Uterus (tissue), 4 donors: Measurements from ENCODE around the gene PPP3CB. TPM values are rescaled to one million over a fixed set of nuclear protein-coding genes. Genes with fewer than 3 reads are reported as not detected.

Source experiments
- DNase-seq, 2 donors: peaks; one replicate each; pipeline ENCODE4 v3.0.0-alpha.2; 2019 to 2020
- H3K27ac ChIP-seq, 2 donors: fragments of 200-600 bp; sonication (generic); 1 replicate in 1 of 2; 2 replicates in 1 of 2; pipeline ENCODE4 v1.5.1; 2016 to 2018
- H3K27me3 ChIP-seq, 2 donors: fragments of 200-600 bp; sonication (generic); one replicate each; pipeline ENCODE4 v1.5.1; 2018 to 2019; ENCODE audit warnings: control low read depth in 1 of 2
- H3K36me3 ChIP-seq, 2 donors: fragments of 200-600 bp; sonication (generic); one replicate each; pipeline ENCODE4 v1.5.1; 2019; ENCODE audit warnings: control low read depth in 1 of 2
- H3K4me1 ChIP-seq, 2 donors: fragments of 200-600 bp; sonication (generic); one replicate each; pipeline ENCODE4 v1.5.1; 2018 to 2019; ENCODE audit warnings: control low read depth in 1 of 2
- H3K4me3 ChIP-seq, 2 donors: fragments of 200-600 bp; sonication (generic); 1 replicate in 1 of 2; 2 replicates in 1 of 2; pipeline ENCODE4 v1.5.1; 2018 to 2019; ENCODE audit warnings: mild to moderate bottlenecking in 1 of 2
- H3K9me3 ChIP-seq, 2 donors: fragments of 200-600 bp; sonication (generic); one replicate each; pipeline ENCODE4 v1.5.1; 2019; ENCODE audit warnings: control low read depth in 1 of 2
- CTCF ChIP-seq, 4 experiments: fragments of 200-600 bp in 2 of 4; fragments of 450-650 bp in 2 of 4; sonication (generic) in 2 of 4; IDR thresholded peaks; one replicate each; pipeline ENCODE4 v1.5.1; 2016 to 2019; ENCODE audit warnings: antibody characterized with exemption in 4 of 4, mild to moderate bottlenecking in 2 of 4, moderate library complexity in 1 of 4
- POLR2A ChIP-seq, 2 donors: fragments of 450-650 bp; IDR thresholded peaks; one replicate each; pipeline ENCODE4 v1.6.1; 2016; ENCODE audit warnings: antibody characterized with exemption in 2 of 2, mild to moderate bottlenecking in 1 of 2, moderate library complexity in 1 of 2
- intact Hi-C: fragments of 100-400 bp; cut with DNase I; formaldehyde crosslinking; loops from one replicate; pipeline ENCODE4 v1.15.1; 2023; ENCODE audit warnings: low total_unique reads
- total RNA-seq, 4 donors: library from RNA; depleted of rRNA in 3 of 4; stranded (reverse); fragments of >200 nt in 3 of 4; gene quantifications; one replicate each; pipeline versions ENCODE4 v1.1.0 to v1.2.4, GENCODE V29; 2014 to 2023
- donor health status: DM: yes; HTN: yes; CAD: no.

The PPP3CB gene
- total RNA-seq, 4 donors from 2014 or later: 40.0 to 80.5 (median 70.1) TPM

- Histone ChIP-seq H3K4me3 (no peak overlapping the region), H3K4me1 (no peaks in the 10 kb centered on the region), H3K36me3 (no peaks in the 10 kb centered on the region), H3K9me3 (no peaks in the 10 kb centered on the region), H3K27me3 (no peaks in the 10 kb centered on the region), H3K27ac (no peak overlapping the region)
- no peak for TF ChIP-seq POLR2A (IDR thresholded peaks at IDR 0.05)
- no peak for TF ChIP-seq CTCF (IDR thresholded peaks at IDR 0.05)
- intact Hi-C loops: no loop called here
- DNase-seq: no peak
These were observed 56.1 kb downstream of the PPP3CB start for GRCh38 chr10:73439605-73440312.

GRCh38 chr10:73439055-73439454 is 56.8 kb downstream of the PPP3CB start:
- no peaks in the 10 kb centered on the region for H3K4me1 ChIP-seq
- no peak for DNase-seq
- H3K9me3 ChIP-seq: no peaks in the 10 kb centered on the region
- intact Hi-C loops: no loop called here
- no peaks in the 10 kb centered on the region for H3K27me3 ChIP-seq
- no peak overlapping the region for H3K27ac ChIP-seq
- TF ChIP-seq CTCF (IDR thresholded peaks at IDR 0.05): no peak
- TF ChIP-seq POLR2A (IDR thresholded peaks at IDR 0.05): no peak
- no peaks in the 10 kb centered on the region for H3K36me3 ChIP-seq
- no peak overlapping the region for H3K4me3 ChIP-seq

GRCh38 chr10:73433538-73433867 is 62.3 kb downstream of the PPP3CB start, which contains the start of gene MSS51:
MSS51 (minus strand) TSS chr10:73433561; CDS start chr10:73428284, 5,277 bp downstream.
- TF ChIP-seq POLR2A (IDR thresholded peaks at IDR 0.05): no peak
- TF ChIP-seq CTCF (IDR thresholded peaks at IDR 0.05): no peak
- Histone ChIP-seq H3K4me3 (no peak within 1 kb of the TSS), H3K27me3 (no peaks in the 10 kb centered on the region), H3K36me3 (no peaks in the 10 kb centered on the region), H3K9me3 (no peaks in the 10 kb centered on the region), H3K27ac (no peak within 1 kb of the TSS), H3K4me1 (no peaks in the 10 kb centered on the region)
- DNase-seq: no peak
- intact Hi-C loops: no loop called here

- H3K4me1 ChIP-seq: no peaks in the 10 kb centered on the region
- no peaks in the 10 kb centered on the region for H3K9me3 ChIP-seq
- no peaks in the 10 kb centered on the region for H3K36me3 ChIP-seq
- TF ChIP-seq CTCF (IDR thresholded peaks at IDR 0.05) (no peak), POLR2A (IDR thresholded peaks at IDR 0.05) (no peak)
- no peak overlapping the region for H3K4me3 ChIP-seq
- no peaks in the 10 kb centered on the region for H3K27me3 ChIP-seq
- DNase-seq: no peak
- no peak overlapping the region for H3K27ac ChIP-seq
- intact Hi-C loops: no loop called here
These were observed 62.9 kb downstream of the PPP3CB start for GRCh38 chr10:73432646-73433537.

GRCh38 chr10:73426318-73426717 is 69.5 kb downstream of the PPP3CB start:
- no peak for TF ChIP-seq POLR2A (IDR thresholded peaks at IDR 0.05)
- no peak for TF ChIP-seq CTCF (IDR thresholded peaks at IDR 0.05)
- Histone ChIP-seq H3K4me3 (no peak overlapping the region), H3K9me3 (no peaks in the 10 kb centered on the region), H3K27me3 (no peaks in the 10 kb centered on the region), H3K4me1 (no peaks in the 10 kb centered on the region), H3K36me3 (no peaks in the 10 kb centered on the region), H3K27ac (no peak overlapping the region)
- DNase-seq: no peak
- intact Hi-C loops: no loop called here
